Measurements from ENCODE around the gene NTM.

NTM gene

DNA sequence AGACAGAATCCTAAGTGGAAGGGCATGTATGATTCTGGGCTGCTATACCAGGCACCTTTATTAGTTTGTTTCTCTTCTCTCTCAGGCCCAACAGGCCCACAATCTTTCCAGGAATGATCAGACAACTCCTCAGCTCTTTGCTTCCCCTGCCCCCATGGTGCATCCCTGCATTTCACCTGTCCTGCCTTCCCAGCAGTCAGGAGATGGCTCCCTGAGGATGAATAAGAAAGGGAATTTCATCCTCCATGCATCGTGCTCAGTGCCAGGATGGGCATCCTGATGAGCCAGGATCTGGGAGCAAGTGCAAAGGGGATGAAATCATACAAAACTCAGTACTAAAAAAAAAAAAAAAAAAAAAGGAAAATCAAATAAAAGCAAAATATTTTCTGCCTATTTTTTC lies 18.6 kb upstream of the NTM start:
- H3K4me1 ChIP-seq (ENCODE audit: insufficient read depth, low read length), result no peaks in the 10 kb centered on the region
- H3K4me3 ChIP-seq (ENCODE audit: low read length), result no peak overlapping the region
- no peak overlapping the region for H2AFZ ChIP-seq (ENCODE audit: low read depth, low read length)
- no peaks in the 10 kb centered on the region for H3K36me3 ChIP-seq (ENCODE audit: insufficient read depth, low read length)
- no peaks in the 10 kb centered on the region for H3K27me3 ChIP-seq (ENCODE audit: insufficient read depth, low read length)
- H3K9me3 ChIP-seq (ENCODE audit: low read length), result no peaks in the 10 kb centered on the region

DNA sequence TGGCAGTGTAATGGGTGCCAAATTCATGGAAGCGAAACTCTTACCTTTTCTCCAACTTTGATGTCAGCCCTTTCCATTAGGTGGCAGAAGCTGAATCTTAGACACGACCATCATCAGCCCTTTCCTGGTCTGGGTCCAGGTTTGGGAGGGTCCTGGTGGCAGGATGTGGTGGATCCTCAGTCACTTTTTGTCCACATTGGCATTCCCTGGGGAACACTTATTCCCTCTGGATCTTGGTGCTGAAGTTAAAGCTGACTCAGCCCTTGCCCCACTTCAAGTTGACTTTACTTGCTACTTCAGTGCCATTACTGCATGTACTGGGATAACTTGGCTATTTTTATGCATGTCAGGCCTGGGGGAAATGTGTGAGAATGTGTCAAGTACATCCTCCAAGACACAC lies 16.6 kb upstream of the NTM start:
- H3K4me1 ChIP-seq (ENCODE audit: insufficient read depth, low read length), result no peaks in the 10 kb centered on the region
- no peak overlapping the region for H3K4me3 ChIP-seq (ENCODE audit: low read length)
- no peaks in the 10 kb centered on the region for H3K36me3 ChIP-seq (ENCODE audit: insufficient read depth, low read length)
- no peaks in the 10 kb centered on the region for H3K9me3 ChIP-seq (ENCODE audit: low read length)
- H2AFZ ChIP-seq (ENCODE audit: low read depth, low read length), result no peak overlapping the region
- no peaks in the 10 kb centered on the region for H3K27me3 ChIP-seq (ENCODE audit: insufficient read depth, low read length)

DNA sequence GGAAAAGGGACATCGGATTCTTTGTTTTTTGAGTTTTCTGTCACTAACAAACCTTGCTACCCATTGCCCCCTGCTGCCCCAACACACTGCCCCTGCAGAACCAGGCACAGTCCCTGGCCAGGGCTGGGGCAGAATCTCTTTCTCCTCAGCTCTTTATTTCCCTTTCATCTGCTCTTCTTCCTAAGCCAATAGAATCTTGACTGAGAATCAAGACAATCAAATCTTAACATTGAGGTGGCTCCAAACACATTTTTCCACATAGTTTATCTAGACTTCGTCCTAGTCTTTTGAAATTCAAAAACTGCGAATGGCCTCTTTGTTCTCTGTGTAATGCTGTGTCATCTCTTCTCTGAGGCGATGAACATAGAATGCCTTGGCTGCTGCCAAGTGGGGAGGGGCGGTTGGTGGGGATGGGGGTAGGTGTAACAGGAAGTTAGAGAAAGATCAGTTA lies 16.1 kb upstream of the NTM start:
- Histone ChIP-seq H3K36me3 (ENCODE audit: insufficient read depth, low read length) (no peaks in the 10 kb centered on the region), H3K9me3 (ENCODE audit: low read length) (no peaks in the 10 kb centered on the region), H2AFZ (ENCODE audit: low read depth, low read length) (no peak overlapping the region), H3K27me3 (ENCODE audit: insufficient read depth, low read length) (no peaks in the 10 kb centered on the region), H3K4me1 (ENCODE audit: insufficient read depth, low read length) (no peaks in the 10 kb centered on the region), H3K4me3 (ENCODE audit: low read length) (no peak overlapping the region)

DNA sequence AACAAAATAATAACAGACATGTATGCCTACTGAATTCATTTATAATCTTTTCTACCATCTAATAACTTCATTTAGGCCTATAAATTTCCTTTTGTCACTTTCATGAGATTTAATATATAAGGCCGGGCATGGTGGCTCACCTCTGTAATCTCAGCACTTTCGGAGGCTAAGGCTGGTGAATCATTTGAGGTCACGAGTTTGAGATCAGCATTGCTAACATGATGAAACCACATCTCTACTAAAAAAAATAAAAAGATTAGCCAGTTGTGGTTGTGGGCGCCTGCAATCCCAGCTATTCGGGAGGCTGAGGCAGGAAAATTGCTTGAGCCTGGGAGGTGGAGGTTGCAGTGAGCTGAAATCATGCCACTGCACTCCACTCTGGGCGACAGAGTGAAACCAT lies 14.2 kb upstream of the NTM start:
- H3K9me3 ChIP-seq (ENCODE audit: low read length), result no peaks in the 10 kb centered on the region
- no peaks in the 10 kb centered on the region for H3K36me3 ChIP-seq (ENCODE audit: insufficient read depth, low read length)
- H3K4me3 ChIP-seq (ENCODE audit: low read length), result no peak overlapping the region
- no peak overlapping the region for H2AFZ ChIP-seq (ENCODE audit: low read depth, low read length)
- H3K27me3 ChIP-seq (ENCODE audit: insufficient read depth, low read length), result no peaks in the 10 kb centered on the region
- H3K4me1 ChIP-seq (ENCODE audit: insufficient read depth, low read length), result no peaks in the 10 kb centered on the region

DNA sequence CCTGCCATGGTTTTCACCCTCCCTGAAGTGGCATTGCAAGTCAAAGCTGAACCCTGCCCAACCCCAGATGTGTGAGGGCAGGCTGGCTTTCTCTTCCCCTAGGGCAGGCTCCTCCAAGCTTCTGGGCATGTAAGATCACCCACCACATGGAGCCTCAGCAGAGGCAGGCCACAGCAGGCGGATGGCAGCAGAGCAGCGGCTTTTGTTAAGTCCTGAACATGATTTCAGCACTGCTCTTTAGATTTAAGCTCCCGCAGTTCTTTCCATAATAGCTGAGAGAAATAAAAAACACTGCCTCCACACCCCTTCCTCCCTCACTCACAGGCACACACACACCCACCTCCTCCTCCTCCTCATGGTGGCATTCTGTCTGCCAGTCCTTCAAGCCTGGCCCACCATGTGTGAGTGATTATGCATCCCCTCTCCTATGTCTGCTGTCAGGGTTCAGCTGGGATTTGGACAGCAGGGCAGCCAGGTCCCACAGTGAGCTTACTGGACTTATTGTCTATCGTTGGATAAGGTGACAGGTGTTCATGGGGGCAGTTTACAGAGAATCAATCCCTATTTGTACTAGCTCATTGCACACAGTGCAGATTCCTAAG lies 5.0 kb upstream of the NTM start:
- no peak overlapping the region for H3K4me3 ChIP-seq (ENCODE audit: low read length)
- H2AFZ ChIP-seq (ENCODE audit: low read depth, low read length), result no peak overlapping the region
- no peaks in the 10 kb centered on the region for H3K4me1 ChIP-seq (ENCODE audit: insufficient read depth, low read length)
- H3K36me3 ChIP-seq (ENCODE audit: insufficient read depth, low read length), result no peaks in the 10 kb centered on the region
- peaks cover 11% of the 10 kb centered on the region for H3K27me3 ChIP-seq (ENCODE audit: insufficient read depth, low read length)
- H3K9me3 ChIP-seq (ENCODE audit: low read length), result no peaks in the 10 kb centered on the region

DNA sequence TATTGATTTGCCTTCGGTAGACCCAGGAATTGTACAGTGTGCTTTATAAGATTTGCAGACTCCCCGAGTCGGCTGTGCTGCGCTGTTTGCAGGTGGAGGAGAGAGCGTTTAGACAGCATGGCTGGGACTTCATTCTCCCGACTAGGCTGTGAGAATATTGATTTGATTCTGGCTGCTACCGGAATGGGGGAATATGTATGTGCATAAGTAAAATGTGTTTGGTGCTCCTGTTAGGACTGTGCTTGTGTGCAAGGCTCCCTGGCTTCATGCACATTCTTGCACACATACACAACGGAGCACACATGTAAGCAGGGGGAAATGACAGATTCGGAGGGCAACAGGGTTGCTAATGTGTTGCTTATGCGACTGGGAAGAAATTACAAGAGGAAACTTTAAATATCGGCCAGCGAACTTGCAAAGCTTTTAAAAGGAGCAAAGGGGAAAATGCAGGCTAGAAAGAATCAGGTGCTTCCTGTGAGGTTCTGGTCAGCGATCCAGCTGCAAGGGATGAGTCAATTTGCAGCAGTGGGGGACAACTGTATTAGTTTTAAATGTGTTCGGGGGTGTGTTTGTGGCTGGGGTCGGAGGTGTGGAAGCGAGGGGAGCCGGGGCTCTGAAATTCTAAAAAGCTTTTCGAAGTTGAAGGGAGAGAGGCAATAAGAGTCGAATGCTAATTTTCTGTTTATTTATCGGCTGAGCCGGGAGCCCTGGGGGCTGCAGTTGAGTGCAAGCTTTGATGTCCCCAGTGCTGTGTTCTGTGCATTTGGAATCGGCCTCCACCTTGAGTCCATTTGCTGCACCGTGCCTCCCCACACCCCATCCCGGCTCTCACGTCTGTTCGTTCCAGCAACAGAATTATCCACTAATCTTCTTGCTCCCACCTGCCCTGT lies 731 bp downstream of the NTM start:
- no peaks in the 10 kb centered on the region for H3K4me1 ChIP-seq (ENCODE audit: insufficient read depth, low read length)
- H2AFZ ChIP-seq (ENCODE audit: low read depth, low read length), result no peak overlapping the region
- no peak overlapping the region for H3K4me3 ChIP-seq (ENCODE audit: low read length)
- peaks cover 32% of the 10 kb centered on the region for H3K27me3 ChIP-seq (ENCODE audit: insufficient read depth, low read length)
- no peaks in the 10 kb centered on the region for H3K9me3 ChIP-seq (ENCODE audit: low read length)
- H3K36me3 ChIP-seq (ENCODE audit: insufficient read depth, low read length), result no peaks in the 10 kb centered on the region

DNA sequence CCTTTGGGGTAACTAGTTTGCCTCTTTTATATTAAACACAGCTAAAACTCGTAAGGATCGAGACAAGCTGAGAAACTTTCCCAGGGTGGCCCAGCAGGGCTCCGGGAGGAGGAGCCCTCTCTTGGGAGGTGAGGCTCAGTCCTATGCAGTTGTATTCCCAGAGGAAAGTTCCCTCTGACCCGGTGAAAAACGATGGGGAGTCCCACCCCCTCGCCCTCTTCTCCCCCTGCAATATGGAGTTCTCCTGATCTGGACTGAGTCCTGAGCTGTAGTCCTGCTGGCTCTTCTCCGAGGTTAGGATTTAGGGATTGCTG lies 1.3 kb downstream of the NTM start:
- no peak overlapping the region for H3K4me3 ChIP-seq (ENCODE audit: low read length)
- peaks cover 32% of the 10 kb centered on the region for H3K27me3 ChIP-seq (ENCODE audit: insufficient read depth, low read length)
- H3K36me3 ChIP-seq (ENCODE audit: insufficient read depth, low read length), result no peaks in the 10 kb centered on the region

DNA sequence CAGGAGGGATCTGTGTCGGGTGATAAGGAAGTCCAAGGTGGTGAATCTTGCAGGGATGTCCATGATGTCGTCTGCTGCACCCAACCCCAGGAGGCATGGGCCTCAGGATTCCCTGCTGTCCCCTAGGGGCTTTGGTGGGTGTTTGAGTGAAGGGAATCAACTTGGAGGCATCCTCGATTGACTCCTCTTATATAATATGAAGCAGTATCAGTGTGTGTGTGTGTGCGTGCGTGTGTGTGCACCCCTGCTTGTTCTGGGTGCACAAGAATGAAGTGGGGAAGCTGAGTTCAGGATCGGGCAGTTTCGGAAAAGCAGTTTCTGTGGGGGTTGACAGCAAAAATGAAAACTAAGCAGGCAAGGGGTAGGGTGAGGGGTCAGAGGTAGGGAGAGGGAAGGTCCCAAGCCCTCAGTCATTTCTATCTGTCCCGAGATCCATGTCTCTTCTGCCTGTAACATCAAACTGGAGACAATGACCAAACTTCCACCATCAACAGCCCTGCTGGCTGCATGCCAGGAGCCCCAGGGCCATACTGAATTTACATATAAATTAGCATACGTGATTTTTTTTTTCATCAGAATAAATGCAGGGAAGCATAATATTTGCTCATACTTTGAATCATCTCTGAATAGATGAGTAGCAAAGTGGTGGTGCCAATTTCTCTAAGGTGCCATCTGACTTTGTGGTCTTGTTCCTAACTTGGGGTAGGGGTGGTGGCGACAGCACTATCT lies 2.0 kb downstream of the NTM start:
- Histone ChIP-seq H3K9me3 (ENCODE audit: low read length) (no peaks in the 10 kb centered on the region), H2AFZ (ENCODE audit: low read depth, low read length) (no peak overlapping the region), H3K4me3 (ENCODE audit: low read length) (no peak overlapping the region), H3K36me3 (ENCODE audit: insufficient read depth, low read length) (no peaks in the 10 kb centered on the region), H3K4me1 (ENCODE audit: insufficient read depth, low read length) (no peaks in the 10 kb centered on the region), H3K27me3 (ENCODE audit: insufficient read depth, low read length) (peaks cover 32% of the 10 kb centered on the region)

More for the DNA sequence above, 1.3 kb downstream of the NTM start:
- no peaks in the 10 kb centered on the region for H3K4me1 ChIP-seq (ENCODE audit: insufficient read depth, low read length)
- no peaks in the 10 kb centered on the region for H3K9me3 ChIP-seq (ENCODE audit: low read length)
- no peak overlapping the region for H2AFZ ChIP-seq (ENCODE audit: low read depth, low read length)

DNA sequence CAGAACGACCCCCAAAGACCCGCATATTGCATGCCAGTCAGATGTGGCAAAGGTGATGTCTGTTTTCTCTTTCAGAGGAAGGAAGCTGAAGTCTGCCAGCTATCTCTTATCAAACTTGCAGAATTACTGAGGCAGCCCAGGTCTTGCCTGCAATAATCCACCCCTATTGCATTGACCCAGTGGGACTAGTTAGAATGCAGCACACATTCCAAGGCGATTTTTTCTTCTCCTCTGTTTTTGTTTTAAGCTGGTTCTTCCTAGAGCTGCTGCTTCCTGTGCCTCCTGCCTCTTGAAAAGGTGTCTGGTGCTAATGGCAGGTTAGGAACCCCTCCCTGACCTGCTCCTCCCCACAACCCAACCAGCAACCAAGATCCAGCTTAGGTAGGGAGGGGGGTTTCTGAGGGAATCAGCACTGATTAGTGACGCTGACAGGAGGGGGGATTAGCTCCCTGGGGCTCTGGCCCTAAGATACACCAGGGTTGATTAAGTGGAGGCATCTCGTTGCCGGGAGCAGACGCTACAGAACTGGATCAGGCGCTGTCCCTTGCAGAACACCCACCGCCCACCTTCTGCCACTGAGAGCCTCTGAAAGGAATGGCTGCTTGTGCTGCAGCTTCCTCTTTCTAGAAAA lies 2.8 kb downstream of the NTM start:
- Histone ChIP-seq H3K36me3 (ENCODE audit: insufficient read depth, low read length) (no peaks in the 10 kb centered on the region), H3K4me1 (ENCODE audit: insufficient read depth, low read length) (no peaks in the 10 kb centered on the region), H2AFZ (ENCODE audit: low read depth, low read length) (no peak overlapping the region), H3K4me3 (ENCODE audit: low read length) (no peak overlapping the region), H3K27me3 (ENCODE audit: insufficient read depth, low read length) (peaks cover 32% of the 10 kb centered on the region), H3K9me3 (ENCODE audit: low read length) (no peaks in the 10 kb centered on the region)

DNA sequence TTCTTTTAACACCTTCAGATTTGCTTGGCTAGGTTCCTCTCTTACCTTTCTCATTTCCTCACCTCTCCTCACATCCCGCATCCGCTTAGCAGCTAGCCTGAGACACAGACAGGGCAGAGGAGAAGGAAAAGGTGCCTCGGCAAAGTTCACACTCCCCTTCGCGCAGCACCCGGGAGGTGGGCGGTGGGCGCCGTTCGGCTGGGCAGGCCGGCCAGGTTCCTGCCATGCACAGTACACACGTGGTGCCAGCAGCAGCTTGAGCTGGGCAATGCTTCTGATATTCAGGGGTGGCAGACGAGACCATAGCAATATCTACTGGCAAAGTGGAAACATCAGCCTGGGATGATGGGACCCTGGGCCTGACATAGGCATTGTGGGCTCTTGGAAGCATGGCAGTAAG lies 3.3 kb downstream of the NTM start:
- Histone ChIP-seq H3K4me1 (ENCODE audit: insufficient read depth, low read length) (no peaks in the 10 kb centered on the region), H3K4me3 (ENCODE audit: low read length) (no peak overlapping the region), H3K9me3 (ENCODE audit: low read length) (no peaks in the 10 kb centered on the region), H3K27me3 (ENCODE audit: insufficient read depth, low read length) (peaks cover 32% of the 10 kb centered on the region), H2AFZ (ENCODE audit: low read depth, low read length) (no peak overlapping the region), H3K36me3 (ENCODE audit: insufficient read depth, low read length) (no peaks in the 10 kb centered on the region)

DNA sequence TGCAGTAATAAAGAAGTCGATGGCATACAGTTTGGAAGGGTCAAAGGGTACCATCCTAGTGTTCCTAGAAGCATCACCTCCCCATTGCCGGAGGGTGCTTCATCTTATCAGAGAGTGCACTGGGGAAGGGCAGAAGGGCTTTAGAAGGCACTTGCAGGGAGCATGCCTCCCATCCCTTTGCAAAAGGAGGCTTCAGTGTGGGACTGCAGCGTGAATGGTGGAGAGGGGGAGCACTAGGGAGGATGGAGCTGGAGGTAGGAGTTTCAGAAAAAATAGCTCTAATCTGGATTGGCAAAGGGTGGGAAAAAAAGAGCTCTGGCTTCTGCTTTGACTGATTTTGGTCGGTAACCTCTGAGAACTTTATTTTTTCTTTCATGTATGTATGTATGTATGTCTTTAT lies 5.0 kb downstream of the NTM start:
- Histone ChIP-seq H2AFZ (ENCODE audit: low read depth, low read length) (no peak overlapping the region), H3K27me3 (ENCODE audit: insufficient read depth, low read length) (peaks cover 21% of the 10 kb centered on the region), H3K4me1 (ENCODE audit: insufficient read depth, low read length) (no peaks in the 10 kb centered on the region), H3K9me3 (ENCODE audit: low read length) (no peaks in the 10 kb centered on the region), H3K36me3 (ENCODE audit: insufficient read depth, low read length) (no peaks in the 10 kb centered on the region), H3K4me3 (ENCODE audit: low read length) (no peak overlapping the region)

DNA sequence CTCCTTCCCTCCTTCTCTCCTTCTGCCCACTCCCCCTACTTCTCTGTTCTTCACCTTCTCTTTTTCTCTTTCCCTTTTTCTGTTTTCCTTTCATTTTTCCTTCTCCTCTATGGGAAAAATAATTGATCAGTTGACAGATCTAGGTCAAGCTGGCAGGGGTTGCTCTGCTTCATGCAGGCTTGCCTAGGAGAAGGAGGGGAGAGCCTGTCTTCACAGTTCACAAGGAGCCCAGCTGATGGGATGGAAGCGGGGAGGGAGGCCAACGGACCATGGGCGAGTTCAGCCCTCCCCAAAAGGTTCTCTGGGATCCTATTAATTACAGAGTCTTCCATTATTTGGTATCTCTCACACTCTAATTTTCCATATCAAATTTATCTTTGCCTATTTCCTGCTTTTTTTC lies 5.5 kb downstream of the NTM start:
- Histone ChIP-seq H2AFZ (ENCODE audit: low read depth, low read length) (no peak overlapping the region), H3K4me3 (ENCODE audit: low read length) (no peak overlapping the region), H3K9me3 (ENCODE audit: low read length) (no peaks in the 10 kb centered on the region)

DNA sequence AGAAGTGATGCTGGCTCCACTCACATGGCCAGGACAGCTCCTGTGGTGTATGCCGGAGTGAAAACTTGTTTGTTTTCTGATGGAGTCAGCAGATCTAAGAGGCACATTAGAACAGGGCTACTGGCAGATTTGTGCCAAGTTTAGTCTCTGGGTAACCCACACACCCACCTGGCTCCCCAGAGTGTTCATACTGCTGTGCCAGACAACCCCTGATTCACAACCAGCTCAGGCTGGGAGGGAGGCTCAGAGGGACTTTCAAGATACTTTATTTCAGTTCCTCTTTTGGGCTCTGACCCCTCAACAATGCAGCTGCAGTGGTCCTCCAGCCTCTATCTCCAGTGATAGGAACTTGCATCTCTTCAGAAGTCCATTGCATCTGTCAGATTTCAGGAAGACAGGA lies 8.5 kb downstream of the NTM start:
- no peaks in the 10 kb centered on the region for H3K4me1 ChIP-seq (ENCODE audit: insufficient read depth, low read length)
- H3K9me3 ChIP-seq (ENCODE audit: low read length), result no peaks in the 10 kb centered on the region
- no peak overlapping the region for H3K4me3 ChIP-seq (ENCODE audit: low read length)
- no peak overlapping the region for H2AFZ ChIP-seq (ENCODE audit: low read depth, low read length)
- peaks cover 5% of the 10 kb centered on the region for H3K27me3 ChIP-seq (ENCODE audit: insufficient read depth, low read length)
- H3K36me3 ChIP-seq (ENCODE audit: insufficient read depth, low read length), result no peaks in the 10 kb centered on the region

More for the DNA sequence above, 5.5 kb downstream of the NTM start:
- Histone ChIP-seq H3K27me3 (ENCODE audit: insufficient read depth, low read length) (peaks cover 16% of the 10 kb centered on the region), H3K4me1 (ENCODE audit: insufficient read depth, low read length) (no peaks in the 10 kb centered on the region), H3K36me3 (ENCODE audit: insufficient read depth, low read length) (no peaks in the 10 kb centered on the region)

Measured in neuron (in vitro differentiated cells).